SK-N-SH (cell line): ENCODE results near the gene NEK2. TPM values are rescaled to one million over a fixed set of nuclear protein-coding genes. Genes with fewer than 3 reads are reported as not detected.
A peak's percentile ranks its signal among the peaks of the same experiment; 100 is the strongest.

Experiments
- CTCF ChIA-PET: fragments of 300-600, 350-600 bp; formaldehyde crosslinking; extraction: SDS; loops from one replicate; lab custom pipeline; 2021; lab: Yijun Ruan, JAX
- POLR2A ChIA-PET: fragments of 350-600 bp; sonication (Branson Sonifier 250); formaldehyde crosslinking; extraction: SDS; loops from one replicate; lab custom pipeline; 2020; ENCODE audit warnings: antibody characterized with exemption, inconsistent platforms; lab: Yijun Ruan, JAX
- DNase-seq: peaks from one replicate; pipeline ENCODE4 v3.0.0; 2012
- H2AFZ ChIP-seq: fragments of 200-600 bp; sonication (generic); 2 replicates; pipeline ENCODE4 v1.8.1; 2016; ENCODE audit warnings: antibody characterized with exemption, mild to moderate bottlenecking, low read depth
- H3F3A ChIP-seq: fragments of 200-600 bp; sonication (generic); replicated peaks from 2 replicates; pipeline ENCODE3; 2016; ENCODE audit warnings: antibody characterized with exemption, mild to moderate bottlenecking; ENCODE audit not compliant: insufficient read depth
- H3K27ac ChIP-seq, 2 experiments: fragments of 200-500 bp in 1 of 2; fragments of 200-600 bp in 1 of 2; sonication (Bioruptor generic) in 1 of 2; sonication (generic), shearing (Covaris generic) in 1 of 2; 2 replicates each; pipeline versions ENCODE4 v1.5.1 to v1.6.1; 2014 to 2016; ENCODE audit warnings: low read depth in 2 of 2, inconsistent platforms in 1 of 2, low read length in 1 of 2, mild to moderate bottlenecking in 1 of 2, mixed read lengths in 1 of 2
- H3K27me3 ChIP-seq: fragments of 200-600 bp; sonication (generic), shearing (Covaris generic); 2 replicates; pipeline ENCODE4 v1.6.1; 2016; ENCODE audit warnings: mixed run types; ENCODE audit not compliant: insufficient read depth
- H3K36me3 ChIP-seq, 2 experiments: fragments of 200-500 bp in 1 of 2; fragments of 200-600 bp in 1 of 2; sonication (Bioruptor generic) in 1 of 2; sonication (generic) in 1 of 2; replicated peaks in 1 of 2; 2 replicates each; pipeline versions ENCODE3 to v1.5.1; 2014 to 2016; ENCODE audit warnings: low read length in 1 of 2, mild to moderate bottlenecking in 1 of 2; ENCODE audit not compliant: insufficient read depth in 2 of 2, control insufficient read depth in 1 of 2
- H3K4me1 ChIP-seq, 2 experiments: fragments of 200-500 bp in 1 of 2; fragments of 200-600 bp in 1 of 2; sonication (Bioruptor generic) in 1 of 2; sonication (generic), shearing (Covaris generic) in 1 of 2; 2 replicates each; pipeline versions ENCODE4 v1.5.1 to v1.6.1; 2014 to 2016; ENCODE audit warnings: low read depth in 1 of 2, low read length in 1 of 2, mixed run types in 1 of 2; ENCODE audit not compliant: insufficient read depth in 2 of 2, control insufficient read depth in 1 of 2
- H3K4me2 ChIP-seq: fragments of 200-600 bp; sonication (generic), shearing (Covaris generic); 2 replicates; pipeline ENCODE4 v1.6.1; 2017; ENCODE audit warnings: mixed run types
- H3K4me3 ChIP-seq, 2 experiments: fragments of 200-500 bp in 1 of 2; fragments of 200-600 bp in 1 of 2; sonication (Bioruptor generic) in 1 of 2; sonication (generic), shearing (Covaris generic) in 1 of 2; 2 replicates each; pipeline versions ENCODE4 v1.5.1 to v1.8.1; 2014 to 2016; ENCODE audit warnings: low read depth in 2 of 2, inconsistent platforms in 1 of 2, low read length in 1 of 2, mild to moderate bottlenecking in 1 of 2, mixed read lengths in 1 of 2, moderate library complexity in 1 of 2
- H3K79me2 ChIP-seq: fragments of 200-600 bp; sonication (generic); 2 replicates; pipeline ENCODE4 v1.8.1; 2017; ENCODE audit warnings: mild to moderate bottlenecking; ENCODE audit not compliant: insufficient read depth
- H3K9ac ChIP-seq: fragments of 200-600 bp; sonication (generic); 2 replicates; pipeline ENCODE4 v1.6.1; 2017; ENCODE audit warnings: mixed run types
- H3K9me2 ChIP-seq: fragments of 200-600 bp; sonication (generic); 2 replicates; pipeline ENCODE4 v1.6.1; 2017; ENCODE audit warnings: mixed run types
- H3K9me3 ChIP-seq: fragments of 200-600 bp; sonication (generic); 2 replicates; pipeline ENCODE4 v1.6.1; 2017; ENCODE audit warnings: mixed run types, mild to moderate bottlenecking, moderate library complexity
- H4K20me1 ChIP-seq: fragments of 200-600 bp; sonication (generic); 2 replicates; pipeline ENCODE4 v1.6.1; 2017; ENCODE audit warnings: mild to moderate bottlenecking, mixed run types; ENCODE audit not compliant: insufficient read depth
- CTCF ChIP-seq: fragments of 200-600 bp; sonication (generic); IDR thresholded peaks from 2 replicates; pipeline ENCODE4 v1.6.1; 2017; ENCODE audit warnings: antibody characterized with exemption, mild to moderate bottlenecking, moderate library complexity
- ELF1 ChIP-seq: IDR thresholded peaks from 2 replicates; pipeline ENCODE4 v1.4.0; 2012
- FOXM1 ChIP-seq: IDR thresholded peaks from 2 replicates; pipeline ENCODE4 v1.4.0; 2012; ENCODE audit warnings: low read depth, mild to moderate bottlenecking
- MXI1 ChIP-seq: IDR thresholded peaks from 2 replicates; pipeline ENCODE4 v1.6.1; 2012; ENCODE audit warnings: mild to moderate bottlenecking, low read depth, low read length, improper control_type of control experiment
- NFIC ChIP-seq: IDR thresholded peaks from 2 replicates; pipeline ENCODE4 v1.4.0; 2012; ENCODE audit warnings: borderline replicate concordance
- PBX3 ChIP-seq: IDR thresholded peaks from 2 replicates; pipeline ENCODE4; 2012
- REST ChIP-seq: IDR thresholded peaks from 2 replicates; pipeline ENCODE4 v1.6.1; 2012; ENCODE audit warnings: mild to moderate bottlenecking, low read depth, low read length, moderate library complexity
- SMC3 ChIP-seq: IDR thresholded peaks from 2 replicates; pipeline ENCODE4 v1.6.1; 2012; ENCODE audit warnings: low read depth, low read length, improper control_type of control experiment
- TAF1 ChIP-seq: IDR thresholded peaks from 2 replicates; pipeline ENCODE4 v1.6.1; 2012; ENCODE audit warnings: low read depth, mild to moderate bottlenecking, low read length, moderate library complexity, borderline replicate concordance
- TCF12 ChIP-seq: IDR thresholded peaks from 2 replicates; pipeline ENCODE4 v1.4.0; 2012
- USF1 ChIP-seq: IDR thresholded peaks from 2 replicates; pipeline ENCODE4 v1.4.0; 2012; ENCODE audit warnings: low read depth, borderline replicate concordance
- YY1 ChIP-seq: IDR thresholded peaks from 2 replicates; pipeline ENCODE4 v1.4.0; 2012; ENCODE audit warnings: low read depth, mild to moderate bottlenecking
- WGBS: methylation state at CpG from one replicate; pipeline ENCODE4 v1.1.6; 2017; ENCODE audit warnings: low lambda C conversion rate; 5-methylcytosine and 5-hydroxymethylcytosine counted together
- polyA plus RNA-seq, 3 experiments: library from polyadenylated mRNA; depleted of rRNA; stranded (reverse); fragments of >200 nt; gene quantifications; 2 replicates each; pipeline ENCODE4 v1.2.3, GENCODE V29; 2012

NEK2 gene
- polyA plus RNA-seq, 1 of the 3 experiments (the other 2 are of a cell fraction), result 9.4 TPM

GRCh38 chr1:211643324-211644212 is 31.9 kb downstream of the NEK2 start:
- Histone ChIP-seq H2AFZ (no peak overlapping the region; the same call in 1 of the 2 replicates), H3K36me3 (no peaks in the 10 kb centered on the region), H4K20me1 (no peaks in the 10 kb centered on the region), H3K4me1 (peaks cover 13 to 19% of the 10 kb centered on the region in 2 experiments; a peak in 3 of 4 replicates), H3K4me2 (peak overlapping the region; percentile 68), H3K9ac (peak overlapping the region; percentile 24; the same call in 1 of the 2 replicates), H3K4me3 (no peak overlapping the region), H3K27me3 (no peaks in the 10 kb centered on the region), H3K9me2 (no peaks in the 10 kb centered on the region), H3K27ac (peak overlapping the region; percentile 36 to 47; a peak in 3 of 4 replicates), H3F3A (peaks cover 32% of the 10 kb centered on the region), H3K79me2 (no peaks in the 10 kb centered on the region), H3K9me3 (no peaks in the 10 kb centered on the region)
- WGBS, result 69% methylated on average over 15 of the region's 20 CpGs
- POLR2A ChIA-PET, result interaction anchor here (1.7 kb wide), 1 partner anchor 65 kb away, joined by 5 read pairs; the partner anchor contains the start of gene SLC30A1
- DNase-seq, result peak; percentile 78
- CTCF ChIA-PET, result interaction anchor here (0.5 to 5.5 kb wide), 11 partner anchors 10 to 1096 kb away, joined by 3 to 34 read pairs (median 4); partner anchors contain the start of gene SLC30A1
- peak; percentile 81 for TF ChIP-seq NFIC
- TF ChIP-seq TCF12, result peak; percentile 7; the same call in 1 of the 2 replicates
- no peak for TF ChIP-seq USF1
- TF ChIP-seq FOXM1, result no peak
- peak; percentile 44; the same call in 1 of the 2 replicates for TF ChIP-seq MXI1

GRCh38 chr1:211642870-211643269 is 32.6 kb downstream of the NEK2 start:
- H2AFZ ChIP-seq, result no peak overlapping the region
- H3K4me2 ChIP-seq, result 0 out of 2 replicates have a peak overlapping the region, but pooled peaks have one; percentile 68
- no peaks in the 10 kb centered on the region for H3K27me3 ChIP-seq
- no peak for DNase-seq
- no peaks in the 10 kb centered on the region for H3K36me3 ChIP-seq
- no peaks in the 10 kb centered on the region for H4K20me1 ChIP-seq
- H3K9me2 ChIP-seq, result no peaks in the 10 kb centered on the region
- CTCF ChIA-PET, result interaction anchor here (1.2 to 5.5 kb wide), 8 partner anchors 9 to 173 kb away, joined by 3 to 34 read pairs (median 6); partner anchors contain the start of gene SLC30A1
- POLR2A ChIA-PET, result interaction anchor here (1.7 kb wide), 1 partner anchor 64 kb away, joined by 5 read pairs; the partner anchor contains the start of gene SLC30A1
- H3K9me3 ChIP-seq, result no peaks in the 10 kb centered on the region
- 96% methylated on average over 4 of the region's 4 CpGs for WGBS
- H3K4me1 ChIP-seq, result peaks cover 13 to 19% of the 10 kb centered on the region in 2 experiments; a peak in 3 of 4 replicates
- TF ChIP-seq CTCF (no peak), YY1 (no peak), PBX3 (no peak), ELF1 (no peak), SMC3 (no peak), REST (no peak), NFIC (no peak), TAF1 (no peak)
- TF ChIP-seq, all 33 proteins: peak for 0
- H3F3A ChIP-seq, result peaks cover 32% of the 10 kb centered on the region
- H3K79me2 ChIP-seq, result no peaks in the 10 kb centered on the region
- peak overlapping the region in 1 of 2 experiments; percentile 36; a peak in 1 of 4 replicates for H3K27ac ChIP-seq
- H3K4me3 ChIP-seq, result no peak overlapping the region
- no peak overlapping the region for H3K9ac ChIP-seq
